ENCODE results near the gene DMRT1.
"Not testable (repeated sequence)": the region's sequence is repeated elsewhere in the genome, so short reads cannot be mapped to it uniquely, and the experiment has no call there.

DMRT1 gene

GRCh38 chr9:903886-904285, 62.4 kb downstream of the DMRT1 start:
- DNase-seq (ENCODE audit: insufficient read length) (no peak), FAIRE-seq (no peak)
- TF ChIP-seq TAF1 (IDR thresholded peaks at IDR 0.05; ENCODE audit: borderline replicate concordance, low read depth, low read length) (no peak), POLR2A (IDR thresholded peaks at IDR 0.05; ENCODE audit: low read depth, low read length) (no peak), POLR2AphosphoS5 (IDR thresholded peaks at IDR 0.05; ENCODE audit: low read depth, low read length) (no peak)

GRCh38 chr9:905906-906305, 64.4 kb downstream of the DMRT1 start:
- DNase-seq (ENCODE audit: insufficient read length) (no peak), FAIRE-seq (no peak)
- TF ChIP-seq POLR2AphosphoS5 (IDR thresholded peaks at IDR 0.05; ENCODE audit: low read depth, low read length) (no peak), POLR2A (IDR thresholded peaks at IDR 0.05; ENCODE audit: low read depth, low read length) (no peak), TAF1 (IDR thresholded peaks at IDR 0.05; ENCODE audit: borderline replicate concordance, low read depth, low read length) (no peak)

- TF ChIP-seq POLR2AphosphoS5 (IDR thresholded peaks at IDR 0.05; ENCODE audit: low read depth, low read length) (no peak), POLR2A (IDR thresholded peaks at IDR 0.05; ENCODE audit: low read depth, low read length) (no peak), TAF1 (IDR thresholded peaks at IDR 0.05; ENCODE audit: borderline replicate concordance, low read depth, low read length) (no peak)
These were observed 67.2 kb downstream of the DMRT1 start for GRCh38 chr9:908536-909205.

DNA sequence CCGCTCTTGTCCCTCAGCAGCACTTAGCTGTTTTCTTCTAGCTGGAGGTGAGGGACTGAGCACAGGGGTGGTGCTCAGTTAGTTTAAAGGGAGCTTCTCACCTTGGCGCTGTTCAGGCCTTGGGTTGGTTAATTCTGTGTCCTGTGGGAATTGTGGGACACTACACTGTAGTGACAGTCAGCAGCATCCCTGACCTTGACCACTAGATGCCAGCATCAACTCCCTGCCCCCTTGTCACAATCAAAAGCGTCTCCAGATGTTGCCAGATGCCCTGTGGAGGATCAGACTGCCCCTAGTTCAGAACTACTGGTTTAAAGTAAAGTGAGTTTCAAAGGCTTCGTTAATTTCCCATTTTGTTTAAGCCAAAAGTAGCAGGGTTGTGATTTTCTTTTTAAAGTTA, 69.5 kb downstream of the DMRT1 start:
- TF ChIP-seq POLR2AphosphoS5 (IDR thresholded peaks at IDR 0.05; ENCODE audit: low read depth, low read length) (no peak), TAF1 (IDR thresholded peaks at IDR 0.05; ENCODE audit: borderline replicate concordance, low read depth, low read length) (no peak), POLR2A (IDR thresholded peaks at IDR 0.05; ENCODE audit: low read depth, low read length) (no peak)
- DNase-seq (ENCODE audit: insufficient read length) (no peak), FAIRE-seq (no peak)

More at GRCh38 chr9:908536-909205, 67.2 kb downstream of the DMRT1 start:
- DNase-seq (ENCODE audit: insufficient read length), result no peak
- no peak for FAIRE-seq

GRCh38 chr9:912776-913175, 71.3 kb downstream of the DMRT1 start:
- no peak for DNase-seq (ENCODE audit: insufficient read length)
- no peak for FAIRE-seq
- TF ChIP-seq TAF1 (IDR thresholded peaks at IDR 0.05; ENCODE audit: borderline replicate concordance, low read depth, low read length), result no peak
- TF ChIP-seq POLR2A (IDR thresholded peaks at IDR 0.05; ENCODE audit: low read depth, low read length), result no peak
- no peak for TF ChIP-seq POLR2AphosphoS5 (IDR thresholded peaks at IDR 0.05; ENCODE audit: low read depth, low read length)

DNA sequence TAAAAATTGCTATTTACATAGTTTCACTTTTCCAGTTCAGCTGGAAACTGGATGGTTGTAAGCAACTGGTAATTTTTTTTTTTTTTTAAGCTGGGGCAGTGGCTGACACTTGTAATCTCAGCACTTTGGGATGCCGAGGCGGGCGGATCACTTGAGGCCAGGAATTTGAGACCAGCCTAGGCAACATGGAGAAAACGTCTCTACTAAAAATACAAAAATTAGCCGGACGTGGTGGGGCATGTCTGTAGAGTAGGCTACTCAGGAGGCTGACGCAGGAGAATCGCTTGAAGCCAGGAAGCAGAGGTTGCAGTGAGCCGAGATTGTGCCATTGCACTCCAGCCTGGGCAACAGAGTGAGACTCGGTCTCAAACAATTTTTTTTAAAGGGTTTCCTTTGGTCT, 72.0 kb downstream of the DMRT1 start:
- not testable (repeated sequence) for FAIRE-seq; DNase-seq (ENCODE audit: insufficient read length)

DNA sequence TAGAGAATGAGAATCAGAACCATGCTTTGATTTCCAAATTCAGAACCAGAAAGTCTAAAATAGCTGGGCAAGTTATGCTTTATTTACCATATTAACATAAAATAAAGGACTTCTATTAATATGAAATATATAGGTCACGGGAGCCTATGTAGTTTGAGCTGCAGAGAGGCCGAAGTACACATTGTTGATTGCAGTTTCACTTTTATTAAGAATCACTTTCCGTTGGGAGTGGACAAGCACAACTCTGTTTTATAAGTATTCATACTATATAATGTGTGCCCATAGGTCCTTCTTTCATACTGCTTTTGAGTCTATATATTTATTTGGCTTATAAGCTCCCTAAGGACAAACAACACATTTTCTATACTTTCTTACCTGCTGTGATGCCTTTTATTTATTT, 76.2 kb downstream of the DMRT1 start:
- TF ChIP-seq TAF1 (IDR thresholded peaks at IDR 0.05; ENCODE audit: borderline replicate concordance, low read depth, low read length) (no peak), POLR2AphosphoS5 (IDR thresholded peaks at IDR 0.05; ENCODE audit: low read depth, low read length) (no peak), POLR2A (IDR thresholded peaks at IDR 0.05; ENCODE audit: low read depth, low read length) (no peak)
- no peak for FAIRE-seq

DNA sequence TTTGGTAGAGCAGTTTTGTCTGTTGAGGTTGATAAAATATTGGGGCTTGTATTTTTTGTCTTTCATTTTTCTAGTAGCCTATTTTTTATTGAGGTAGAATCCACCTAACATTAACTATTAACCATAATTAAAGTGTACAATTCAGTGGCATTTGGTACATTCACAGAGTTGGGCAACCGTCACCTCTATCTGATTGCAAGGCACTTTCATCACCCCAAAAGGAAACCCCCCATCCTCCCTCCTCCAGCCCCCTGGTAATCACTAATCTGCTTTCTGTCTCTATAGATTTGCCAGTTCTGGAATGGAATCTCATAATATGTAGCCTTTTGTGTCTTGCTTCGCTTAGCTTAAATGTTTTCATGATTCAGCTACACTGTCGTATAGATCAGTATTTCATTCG, 79.4 kb downstream of the DMRT1 start:
- TF ChIP-seq POLR2AphosphoS5 (IDR thresholded peaks at IDR 0.05; ENCODE audit: low read depth, low read length) (no peak), POLR2A (IDR thresholded peaks at IDR 0.05; ENCODE audit: low read depth, low read length) (no peak), TAF1 (IDR thresholded peaks at IDR 0.05; ENCODE audit: borderline replicate concordance, low read depth, low read length) (no peak)
- DNase-seq (ENCODE audit: insufficient read length) (no peak), FAIRE-seq (no peak)

More for the DNA sequence above, 76.2 kb downstream of the DMRT1 start:
- no peak for DNase-seq (ENCODE audit: insufficient read length)

DNA sequence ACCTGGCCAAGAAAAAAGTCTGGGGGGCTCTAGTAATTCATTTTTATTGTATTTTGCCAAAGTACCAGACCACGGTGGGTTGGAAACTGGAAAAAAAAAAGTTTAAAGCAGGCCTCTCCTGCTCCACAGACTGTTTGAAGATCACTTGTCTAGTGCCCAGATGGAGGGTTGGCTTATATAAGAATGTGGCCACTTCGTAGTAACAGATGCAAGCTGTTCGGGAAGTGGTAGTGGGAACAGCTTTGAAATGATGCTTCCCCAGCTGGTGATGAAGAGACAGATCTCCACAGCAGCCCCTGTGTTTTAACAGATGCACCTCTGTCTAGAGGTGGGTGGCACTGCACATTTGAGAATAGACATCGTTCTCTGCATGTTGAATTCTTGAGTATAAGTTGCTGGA, 80.7 kb downstream of the DMRT1 start:
- FAIRE-seq (no peak), DNase-seq (ENCODE audit: insufficient read length) (no peak)
- TF ChIP-seq POLR2A (IDR thresholded peaks at IDR 0.05; ENCODE audit: low read depth, low read length), result no peak
- no peak for TF ChIP-seq TAF1 (IDR thresholded peaks at IDR 0.05; ENCODE audit: borderline replicate concordance, low read depth, low read length)
- no peak for TF ChIP-seq POLR2AphosphoS5 (IDR thresholded peaks at IDR 0.05; ENCODE audit: low read depth, low read length)

- FAIRE-seq (no peak), DNase-seq (ENCODE audit: insufficient read length) (no peak)
- no peak for TF ChIP-seq POLR2AphosphoS5 (IDR thresholded peaks at IDR 0.05; ENCODE audit: low read depth, low read length)
- no peak for TF ChIP-seq TAF1 (IDR thresholded peaks at IDR 0.05; ENCODE audit: borderline replicate concordance, low read depth, low read length)
- no peak for TF ChIP-seq POLR2A (IDR thresholded peaks at IDR 0.05; ENCODE audit: low read depth, low read length)
These were observed 81.2 kb downstream of the DMRT1 start for GRCh38 chr9:922731-923130.

DNA sequence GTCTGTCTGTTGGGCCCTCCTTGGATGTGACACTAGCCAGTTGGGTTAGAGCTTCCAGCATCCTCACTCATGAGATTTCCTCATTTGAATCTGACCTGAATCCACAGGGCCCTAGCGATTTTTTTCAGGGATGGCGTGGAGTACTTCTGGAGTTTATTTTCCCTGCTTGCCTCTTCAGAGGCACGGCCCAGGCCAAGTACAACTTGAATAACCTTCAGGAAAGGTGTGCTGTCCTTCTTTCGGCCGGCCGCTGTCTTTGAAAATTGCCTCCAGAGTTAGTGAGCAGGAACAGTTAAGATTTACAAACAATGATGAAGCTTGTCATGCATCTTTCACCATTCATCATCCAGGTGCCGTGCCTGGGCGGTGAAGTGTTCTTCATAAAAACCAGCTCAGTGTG, 85.5 kb downstream of the DMRT1 start:
- FAIRE-seq, result no peak
- no peak for DNase-seq (ENCODE audit: insufficient read length)
- TF ChIP-seq POLR2A (IDR thresholded peaks at IDR 0.05; ENCODE audit: low read depth, low read length) (no peak), POLR2AphosphoS5 (IDR thresholded peaks at IDR 0.05; ENCODE audit: low read depth, low read length) (no peak), TAF1 (IDR thresholded peaks at IDR 0.05; ENCODE audit: borderline replicate concordance, low read depth, low read length) (no peak)

DNA sequence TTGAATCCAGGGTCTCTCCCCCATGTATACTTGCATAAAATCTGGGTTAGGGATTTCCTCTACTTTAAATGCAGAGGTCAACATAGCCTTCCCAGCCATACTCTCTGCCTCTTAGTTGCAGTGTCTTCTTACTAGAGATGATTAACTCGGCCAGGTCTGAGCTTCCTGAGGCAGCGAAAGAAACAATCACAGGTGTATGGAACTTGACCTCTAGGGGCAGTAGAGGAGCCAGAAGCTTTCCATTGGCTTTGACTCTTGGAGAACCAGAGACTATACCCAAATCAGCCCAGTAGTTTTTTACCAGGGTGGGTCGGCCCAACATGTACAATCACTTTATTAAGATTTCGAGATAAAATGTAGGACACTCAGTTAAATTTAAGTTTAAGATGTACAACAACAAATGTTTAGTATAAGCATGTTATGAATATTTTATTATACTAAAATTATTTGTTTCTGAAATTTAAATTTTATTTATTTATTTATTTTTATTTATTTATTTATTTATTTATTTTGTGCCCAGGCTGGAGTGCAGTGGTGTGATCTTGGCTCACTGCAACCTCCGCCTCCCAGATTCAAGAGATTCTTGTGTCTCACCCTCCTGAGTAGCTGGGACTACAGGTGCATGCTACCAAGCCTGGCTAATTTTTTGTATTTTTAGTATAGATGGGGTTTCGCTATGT, 87.0 kb downstream of the DMRT1 start:
- no peak for TF ChIP-seq POLR2AphosphoS5 (IDR thresholded peaks at IDR 0.05; ENCODE audit: low read depth, low read length)
- TF ChIP-seq TAF1 (IDR thresholded peaks at IDR 0.05; ENCODE audit: borderline replicate concordance, low read depth, low read length), result no peak
- no peak for TF ChIP-seq POLR2A (IDR thresholded peaks at IDR 0.05; ENCODE audit: low read depth, low read length)
- FAIRE-seq (no peak), DNase-seq (ENCODE audit: insufficient read length) (peak; percentile 13)

Data from GM12892 (cell line).